Activated naive CD4-positive, alpha-beta T cell (primary cell): Measurements from ENCODE around the gene SCO2.
"Not testable (repeated sequence)": the region's sequence is repeated elsewhere in the genome, so short reads cannot be mapped to it uniquely, and the experiment has no call there.

ENCODE experiments used
- DNase-seq, 4 experiments: peaks; one replicate each; lab custom pipeline; 2025; lab: John Stamatoyannopoulos, UW

Gene SCO2

DNA sequence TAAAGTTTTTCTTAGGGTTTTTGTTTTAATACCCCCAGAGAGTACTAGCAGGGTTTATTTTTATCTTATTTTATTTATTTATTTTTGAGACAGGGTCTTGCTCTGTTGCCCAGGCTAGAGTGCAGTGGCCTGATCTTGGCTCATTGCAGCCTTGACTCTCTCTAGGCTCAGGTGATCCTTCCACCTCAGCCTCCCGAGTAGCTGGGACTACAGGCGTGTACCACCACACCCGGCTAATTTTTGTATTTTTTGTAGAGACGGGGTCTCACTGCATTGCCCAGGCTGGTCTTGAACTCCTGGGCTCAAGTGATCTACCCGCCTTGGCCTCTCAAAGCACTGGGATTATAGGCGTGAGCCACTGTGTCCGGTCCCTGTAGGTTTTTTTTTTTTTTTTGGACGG, 5.2 kb downstream of the SCO2 start:
- not testable (repeated sequence) for DNase-seq

DNA sequence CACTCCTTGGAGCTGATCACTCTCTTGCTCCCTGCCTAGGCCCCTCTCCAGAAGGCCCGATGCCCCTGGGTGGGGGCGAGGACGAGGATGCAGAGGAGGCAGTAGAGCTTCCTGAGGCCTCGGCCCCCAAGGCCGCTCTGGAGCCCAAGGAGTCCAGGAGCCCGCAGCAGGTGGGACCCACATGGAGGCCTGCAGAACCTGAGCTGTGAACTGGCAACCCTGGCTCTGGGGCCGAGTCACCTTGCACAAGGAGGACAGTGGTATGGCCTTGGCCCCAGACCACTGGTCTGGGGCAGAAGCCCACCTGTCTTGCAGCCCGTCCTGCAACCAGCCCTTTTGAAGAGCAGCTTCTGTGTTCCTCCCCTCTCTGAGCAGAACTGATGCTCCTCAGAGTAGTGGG, 6.2 kb downstream of the SCO2 start:
- no peak for DNase-seq

DNA sequence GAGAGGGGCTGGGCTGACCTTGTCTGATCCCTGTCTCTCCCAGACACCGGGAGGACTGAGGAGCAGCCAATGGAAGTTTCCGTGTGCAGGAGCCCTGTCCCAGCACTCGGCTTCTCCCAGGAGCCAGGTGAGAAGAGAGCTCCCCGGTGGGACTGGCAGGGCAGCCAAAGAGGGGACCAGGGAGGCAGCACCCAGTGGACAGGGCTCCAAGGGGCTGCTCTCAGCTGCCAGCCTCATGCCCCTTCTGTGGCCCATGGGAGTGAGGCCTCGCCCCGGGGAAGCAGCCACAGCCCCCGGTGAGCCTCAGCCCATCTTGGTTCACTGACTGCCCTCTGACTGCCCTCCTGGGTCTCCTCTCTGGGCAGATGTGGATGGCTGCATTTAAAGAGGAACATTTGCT, 6.8 kb downstream of the SCO2 start:
- DNase-seq: no peak

DNA sequence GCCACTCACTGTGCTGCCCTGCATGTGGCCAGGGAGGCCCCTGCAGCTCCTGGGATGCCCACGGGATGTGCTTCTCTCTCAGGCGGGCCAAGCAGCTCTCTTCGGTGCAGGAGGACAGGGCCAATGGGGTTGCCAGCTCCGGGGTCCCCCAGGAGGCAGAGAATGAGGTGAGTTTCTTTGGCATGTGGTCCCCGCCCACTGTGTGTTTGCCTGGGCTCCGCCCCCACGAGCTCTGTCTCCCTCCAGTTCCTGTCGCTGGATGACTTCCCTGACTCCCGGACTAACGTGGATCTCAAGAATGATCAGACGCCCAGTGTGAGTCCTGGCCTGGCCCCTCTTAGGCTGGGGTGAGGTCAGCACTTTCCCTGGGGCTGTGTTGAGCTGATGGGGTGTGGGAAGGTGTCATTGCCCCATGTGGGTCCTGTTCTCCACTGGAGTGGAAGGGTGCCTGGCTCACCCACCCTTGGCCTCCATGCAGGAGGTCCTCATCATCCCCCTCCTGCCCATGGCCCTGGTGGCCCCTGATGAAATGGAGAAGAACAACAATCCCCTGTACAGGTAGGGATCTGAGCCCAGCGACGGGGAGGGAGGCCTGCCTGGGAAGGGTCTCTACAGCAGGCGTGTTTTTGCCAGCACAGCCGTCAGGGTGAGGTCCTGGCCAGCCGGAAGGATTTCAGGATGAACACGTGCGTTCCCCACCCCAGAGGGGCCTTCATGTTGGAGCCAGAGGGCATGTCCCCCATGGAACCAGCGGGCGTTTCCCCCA, 7.7 kb downstream of the SCO2 start:
- no peak for DNase-seq

DNA sequence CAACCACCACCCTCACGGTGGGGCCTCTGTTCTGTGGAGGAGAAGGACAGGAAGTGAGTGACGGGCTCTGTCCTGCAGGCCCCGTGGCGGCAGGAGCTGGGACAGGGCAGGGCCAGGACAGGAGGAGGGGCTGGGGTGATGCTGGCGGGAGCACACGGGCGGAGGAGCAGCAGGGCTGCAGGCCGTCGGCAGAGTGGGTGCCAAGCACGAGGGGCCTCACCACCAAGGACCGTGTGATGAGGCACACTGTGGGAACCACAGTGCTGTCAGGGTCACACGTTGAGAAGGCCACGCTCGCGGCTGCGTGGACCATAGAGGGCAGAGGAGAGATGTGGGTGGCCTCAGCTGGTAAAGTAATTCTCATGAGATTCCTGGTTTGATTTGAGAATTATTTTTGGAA, 8.5 kb downstream of the SCO2 start:
- DNase-seq: no peak

DNA sequence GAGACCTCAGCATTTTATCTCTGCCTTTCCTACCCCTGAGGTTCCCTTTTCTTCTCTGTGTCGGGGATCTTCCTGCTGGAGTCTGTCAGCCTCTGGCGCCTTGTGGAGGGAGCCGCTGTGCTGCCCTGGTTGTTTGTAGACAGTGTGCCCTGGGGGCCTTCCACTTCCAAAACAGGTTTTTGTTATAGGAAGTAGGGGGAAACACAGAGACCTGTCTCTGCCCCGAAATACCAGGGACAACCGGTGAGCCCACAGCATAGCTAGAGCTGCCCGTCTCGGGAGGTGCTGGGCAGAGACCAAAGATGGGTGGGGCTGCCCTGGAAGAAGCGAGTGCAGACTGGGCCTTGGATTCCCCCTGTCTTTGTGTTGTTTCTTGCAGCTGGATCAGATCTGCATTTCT, 9.3 kb downstream of the SCO2 start:
- DNase-seq: no peak

DNA sequence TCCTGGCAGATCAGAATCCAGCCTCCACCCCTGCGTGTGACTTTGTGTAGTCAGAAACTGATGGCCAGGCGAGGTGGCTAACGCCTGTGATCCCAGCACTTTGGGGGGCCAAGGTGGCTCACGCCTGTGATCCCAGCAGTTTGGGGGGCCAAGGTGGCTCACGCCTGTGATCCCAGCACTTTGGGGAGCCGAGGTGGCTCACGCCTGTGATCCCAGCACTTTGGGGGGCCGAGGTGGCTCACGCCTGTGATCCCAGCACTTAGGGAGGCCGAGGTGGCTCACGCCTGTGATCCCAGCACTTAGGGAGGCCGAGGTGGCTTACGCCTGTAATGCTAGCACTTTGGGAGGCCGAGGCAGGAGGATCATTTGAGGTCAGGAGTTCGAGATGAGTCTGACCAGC, 12.2 kb downstream of the SCO2 start:
- DNase-seq: no peak

DNA sequence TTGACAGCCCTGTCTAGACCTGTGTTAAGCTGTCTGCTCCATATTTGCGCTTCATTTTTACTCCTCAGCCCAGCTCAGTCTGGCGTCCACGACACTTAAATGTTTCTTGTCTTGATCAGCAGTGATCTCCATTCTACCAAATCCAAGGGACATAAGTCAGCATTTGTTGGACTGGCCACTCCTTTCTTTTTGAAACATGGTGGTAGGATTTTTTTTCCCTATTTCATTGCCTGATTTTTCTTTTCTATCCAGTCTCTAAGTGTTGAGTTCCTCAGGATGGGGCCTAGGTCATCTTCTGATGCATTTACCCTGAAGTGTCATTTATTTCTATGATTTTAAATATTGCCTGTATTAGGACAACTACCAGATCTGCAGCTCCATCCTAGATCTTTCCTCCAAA, 16.5 kb downstream of the SCO2 start:
- DNase-seq: no peak

DNA sequence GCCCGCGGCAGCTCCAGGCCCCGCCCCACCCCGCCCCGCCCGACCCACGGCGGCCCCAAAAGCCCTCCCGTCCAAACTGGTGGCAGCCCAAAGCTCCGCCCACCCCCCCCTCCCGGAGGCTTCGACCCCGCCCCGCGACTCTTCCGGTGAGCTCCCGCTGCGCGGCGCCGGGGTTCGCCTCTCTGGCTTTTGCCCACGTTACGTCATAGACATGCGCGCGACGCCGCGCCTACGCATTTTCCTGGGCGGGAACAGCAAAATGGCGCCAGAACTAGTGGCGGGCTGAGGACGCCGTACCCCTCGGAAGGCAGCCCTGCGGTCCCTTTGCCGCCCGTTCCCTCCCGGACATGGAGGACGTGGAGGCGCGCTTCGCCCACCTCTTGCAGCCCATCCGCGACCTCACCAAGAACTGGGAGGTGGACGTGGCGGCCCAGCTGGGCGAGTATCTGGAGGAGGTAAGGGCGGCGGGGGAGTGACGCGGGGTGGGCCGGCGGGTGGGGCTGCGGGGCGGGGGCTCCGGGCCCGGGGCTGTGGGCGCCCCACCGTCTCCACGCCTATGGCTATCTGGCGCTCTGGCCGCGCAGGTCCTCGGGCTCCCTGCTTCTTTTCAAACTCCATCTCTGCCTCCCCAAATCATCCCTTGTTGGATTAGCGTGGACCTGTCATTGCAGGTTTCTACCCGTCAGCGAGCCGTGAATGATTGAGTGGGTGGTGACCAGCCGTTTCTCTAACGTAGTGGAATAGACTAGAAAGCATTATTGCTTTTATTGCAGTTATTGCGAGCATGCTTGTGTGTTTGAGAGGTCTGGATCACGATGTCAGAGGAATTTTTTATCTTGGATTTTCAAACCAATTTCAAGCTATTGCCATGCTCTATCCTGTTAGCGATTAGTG, 17.2 kb downstream of the SCO2 start, which contains the start of gene NCAPH2:
Gene NCAPH2 (plus strand): TSS at position 234 of the 894 bp plus-strand sequence. CDS start 114 bp downstream, at position 348.
- peak in 3 of 4 experiments; percentile 100 for DNase-seq

DNA sequence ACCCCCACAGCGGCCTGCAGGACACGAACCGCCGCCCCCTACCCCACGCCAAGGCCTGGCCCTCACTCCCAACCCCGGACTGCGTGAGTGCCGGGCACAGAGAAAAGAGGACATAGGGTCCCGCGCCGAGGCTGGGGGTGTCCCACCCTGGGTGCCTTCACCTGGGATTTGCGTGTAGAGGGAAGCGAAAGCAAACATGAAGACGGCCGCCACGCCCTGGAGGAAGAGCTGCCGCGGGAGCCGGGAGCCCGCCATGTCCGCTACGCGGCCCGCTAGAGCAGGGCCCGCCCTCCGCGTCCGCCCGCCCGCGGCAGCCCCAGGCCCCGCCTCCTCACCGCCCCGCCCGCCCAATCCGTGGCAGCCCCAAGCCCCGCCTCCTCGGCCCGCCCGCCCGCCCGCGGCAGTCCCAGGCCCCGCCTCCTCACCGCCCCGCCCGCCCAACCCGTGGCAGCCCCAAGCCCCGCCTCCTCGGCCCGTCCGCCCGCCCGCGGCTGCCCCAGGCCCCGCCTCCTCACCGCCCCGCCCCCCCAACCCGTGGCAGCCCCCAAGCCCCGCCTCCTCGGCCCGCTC, 17.9 kb downstream of the SCO2 start, which contains the start of gene LMF2:
Gene LMF2 (minus strand): TSS at position 282 of the 570 bp plus-strand sequence. CDS start 27 bp downstream, at position 255.
- DNase-seq: peak; percentile 100

DNA sequence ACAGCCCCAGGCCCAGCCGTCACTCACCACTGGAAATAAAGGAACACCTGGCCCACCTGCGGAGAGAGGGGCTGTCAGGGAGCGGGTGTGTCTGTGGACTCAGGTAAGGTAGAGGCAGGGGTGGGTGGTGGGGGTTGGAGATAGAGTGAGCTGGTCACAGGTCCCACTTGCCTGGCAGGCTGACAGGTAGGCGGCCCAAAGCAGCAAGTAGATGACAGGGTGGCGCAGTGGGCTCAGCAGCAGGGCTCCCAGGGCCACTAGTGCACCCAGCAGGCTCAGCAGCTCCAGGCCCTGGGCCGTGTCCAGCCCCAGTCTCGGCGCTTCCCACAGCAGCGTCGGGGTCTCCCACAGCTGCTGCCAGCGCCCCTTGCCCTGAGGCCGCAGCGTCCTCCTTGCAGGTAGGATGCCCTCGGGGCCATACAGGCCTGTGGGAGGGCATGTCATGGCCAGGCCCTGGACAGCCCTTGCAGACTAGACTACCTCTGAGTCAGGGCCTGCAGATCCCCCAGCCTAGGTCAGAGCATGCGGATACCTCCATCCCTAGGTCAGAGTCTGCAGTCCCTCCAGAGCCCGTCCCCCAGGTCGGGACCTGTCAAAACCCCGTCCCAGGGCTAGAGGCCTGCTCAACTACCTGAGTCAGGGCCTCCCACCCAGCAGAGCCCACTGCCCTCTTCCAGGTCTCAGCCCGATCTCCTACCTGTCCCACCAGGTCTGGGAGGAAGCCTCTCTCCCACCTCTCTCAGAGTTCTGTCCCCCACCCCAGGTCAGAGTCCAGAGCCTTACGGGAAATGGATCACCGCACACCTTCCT, 18.6 kb downstream of the SCO2 start:
- DNase-seq: no peak

DNA sequence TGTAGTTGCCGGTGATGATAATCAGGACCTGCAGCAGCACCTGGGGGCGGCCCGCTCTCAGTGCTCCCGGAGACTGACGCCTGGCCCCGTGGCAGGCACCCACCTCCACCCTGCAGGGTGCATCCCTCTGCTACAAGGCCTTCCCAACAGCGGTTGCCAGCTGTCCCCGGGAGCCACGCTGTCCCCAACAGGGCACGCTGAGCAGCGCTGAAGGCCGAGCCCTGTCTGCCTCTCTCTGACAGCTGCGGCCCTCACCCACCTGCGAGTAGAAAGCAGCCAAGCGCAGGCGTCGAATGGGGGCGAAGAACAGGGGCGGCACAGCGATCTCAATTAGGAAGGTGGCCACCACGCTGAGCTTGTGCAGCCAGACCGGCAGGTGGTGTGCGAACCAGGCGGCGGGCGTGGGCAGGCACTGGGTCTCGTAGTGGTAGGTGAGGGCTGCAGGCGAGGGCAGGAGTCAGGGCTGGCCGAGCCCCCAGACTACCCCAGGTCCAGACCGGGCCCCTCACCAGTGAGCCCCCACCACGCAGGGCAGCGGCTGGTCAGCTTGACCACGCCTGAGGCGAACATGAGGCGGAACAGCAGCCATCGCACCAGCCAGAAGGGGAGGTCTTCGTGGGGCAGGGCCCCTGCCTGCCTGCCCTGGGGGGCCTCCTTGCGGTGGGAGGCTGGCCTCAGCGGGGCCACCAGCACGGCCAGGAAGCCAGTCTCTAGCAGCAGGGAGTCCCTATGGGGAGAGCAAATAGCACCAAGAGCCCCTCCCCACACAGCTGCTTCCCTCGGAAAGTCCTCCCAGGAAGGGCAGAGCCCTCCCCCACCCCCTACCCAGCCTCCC, 19.4 kb downstream of the SCO2 start:
- DNase-seq: no peak

DNA sequence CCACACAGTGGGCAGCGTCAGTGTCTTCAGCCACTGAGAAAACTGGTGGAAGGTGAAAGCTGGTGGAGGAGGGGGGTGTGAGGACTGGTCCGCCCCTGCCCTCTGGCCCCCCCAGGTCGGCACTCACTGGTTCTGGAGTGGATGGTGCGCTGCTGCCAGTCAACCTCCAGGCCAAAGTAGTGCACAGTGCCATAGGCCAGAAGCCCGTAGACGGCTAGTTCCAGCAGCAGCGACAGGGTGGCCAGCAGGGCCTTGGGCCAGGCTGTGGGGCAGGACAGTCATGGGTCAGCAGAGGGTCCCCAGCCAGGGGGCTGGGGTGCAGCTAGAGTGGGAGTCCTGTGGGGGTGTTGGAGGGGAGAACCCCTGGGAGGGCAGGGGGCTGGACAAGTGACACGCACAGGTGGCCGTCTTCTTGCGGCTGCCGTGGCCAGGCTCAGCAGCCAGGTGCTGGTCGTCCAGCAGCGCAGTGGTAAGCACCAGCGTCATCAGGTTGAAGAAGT, 20.1 kb downstream of the SCO2 start:
- no peak for DNase-seq

DNA sequence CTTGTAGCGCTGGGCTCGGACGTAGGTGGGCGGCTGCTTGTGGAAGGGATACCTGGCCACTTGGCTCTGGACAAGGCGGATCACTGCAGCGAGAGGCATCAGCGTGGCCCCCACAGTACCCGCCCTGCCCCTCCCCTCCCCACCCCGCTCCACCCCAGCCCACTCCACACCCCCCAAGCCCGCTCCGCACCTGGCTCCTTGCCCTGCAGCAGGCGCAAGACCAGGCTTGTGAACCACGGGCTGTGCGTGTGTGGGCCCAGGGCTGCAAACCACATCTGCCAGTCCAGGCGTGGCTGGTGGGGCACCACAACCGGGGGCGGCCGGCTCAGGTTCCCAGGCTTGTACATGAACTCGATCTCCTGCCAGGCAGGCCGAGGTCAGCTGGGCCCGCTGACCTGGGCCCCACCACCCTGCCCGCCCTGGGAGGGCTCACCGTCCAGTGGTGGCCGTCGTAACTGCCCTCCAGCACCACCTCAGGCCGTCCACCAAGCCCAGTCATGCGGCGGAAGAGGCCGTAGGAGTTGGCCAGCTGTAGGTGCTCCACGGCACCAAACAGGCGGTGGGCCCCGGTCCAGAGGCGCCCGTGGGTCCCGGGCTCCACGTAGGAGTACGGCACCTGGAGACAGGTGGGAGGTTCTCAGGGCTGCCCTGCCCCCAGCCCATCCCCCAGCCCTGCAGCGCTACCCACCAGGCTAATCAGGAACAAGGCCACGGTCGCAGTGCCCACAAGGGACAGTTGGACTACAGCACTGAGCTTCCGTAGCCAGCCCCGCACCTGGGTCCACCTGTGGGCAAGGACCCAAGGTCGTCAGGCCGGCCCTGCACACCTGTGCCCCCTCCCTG, 20.8 kb downstream of the SCO2 start:
- DNase-seq: no peak

DNA sequence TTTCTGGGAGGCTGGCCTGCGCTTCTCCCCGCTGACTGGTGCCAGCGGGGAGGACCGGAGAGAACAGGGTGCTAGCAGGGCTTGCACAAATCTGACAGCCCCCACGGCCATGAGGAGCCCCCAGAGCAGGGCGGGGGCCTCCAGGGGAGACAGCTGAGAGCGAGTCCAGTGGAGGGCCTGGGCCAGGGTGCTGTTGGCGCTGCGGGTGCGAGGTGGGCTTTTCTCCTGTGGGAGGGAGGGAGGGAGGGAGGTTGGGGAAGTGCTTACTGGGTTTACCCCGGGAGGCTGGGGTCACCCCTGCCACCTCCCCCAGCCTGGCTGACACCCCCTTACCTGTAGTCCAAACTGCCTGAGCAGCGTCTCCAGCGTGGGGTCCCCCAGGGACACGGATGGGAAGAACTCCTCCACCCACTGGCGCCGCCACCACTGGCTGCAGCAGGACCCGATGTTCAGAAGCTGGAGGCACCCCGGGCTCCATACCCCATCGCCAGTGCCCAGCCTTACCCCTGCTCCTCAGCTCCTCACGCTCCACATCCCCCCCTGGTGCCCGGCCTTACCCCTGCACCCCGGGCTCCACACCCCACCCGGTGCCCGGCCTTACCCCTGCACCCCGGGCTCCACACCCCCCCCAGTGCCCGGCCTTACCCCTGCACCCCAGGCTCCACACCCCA, 21.8 kb downstream of the SCO2 start:
- no peak for DNase-seq

DNA sequence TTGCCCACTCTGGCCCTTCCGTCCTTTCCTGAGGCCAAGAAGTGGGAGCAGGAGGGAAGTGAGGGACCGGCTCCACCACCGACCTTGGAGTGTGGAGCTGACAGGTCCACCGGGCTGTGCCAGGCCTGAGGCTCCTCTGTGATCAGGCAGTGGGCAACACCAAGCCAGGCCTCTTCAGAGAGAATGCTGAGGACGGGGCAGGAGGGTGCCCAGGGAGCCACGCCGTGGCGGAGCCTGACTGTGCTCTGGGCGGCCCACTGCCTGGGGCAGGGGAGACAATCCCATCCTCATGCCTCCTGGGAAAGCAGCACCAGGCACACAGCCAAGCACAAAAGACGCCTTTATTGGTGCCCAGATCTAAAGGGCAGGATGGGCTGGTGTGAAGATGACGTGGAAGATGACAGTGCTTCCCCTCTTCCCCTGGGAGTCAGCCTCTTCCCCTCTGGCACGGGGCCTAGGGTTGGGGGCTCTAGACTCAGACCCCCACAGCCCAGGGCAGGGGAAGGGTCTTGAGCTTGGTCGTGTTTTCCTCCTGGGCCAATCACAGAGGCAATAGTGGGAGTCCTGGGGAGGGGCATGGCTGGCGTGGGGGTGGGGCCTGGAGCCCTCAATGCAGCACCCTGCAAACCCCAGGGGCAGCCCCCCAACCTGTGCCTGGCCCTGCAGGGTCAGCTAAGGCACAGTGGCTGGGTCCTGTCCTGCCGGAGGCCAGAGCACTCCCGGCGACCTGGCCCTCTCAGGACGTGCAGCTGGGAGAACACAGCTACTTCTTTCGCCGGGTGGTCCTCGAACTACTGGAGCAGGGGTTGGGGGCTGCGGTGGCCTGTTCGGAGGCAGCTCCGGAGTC, 22.5 kb downstream of the SCO2 start:
- DNase-seq: no peak

DNA sequence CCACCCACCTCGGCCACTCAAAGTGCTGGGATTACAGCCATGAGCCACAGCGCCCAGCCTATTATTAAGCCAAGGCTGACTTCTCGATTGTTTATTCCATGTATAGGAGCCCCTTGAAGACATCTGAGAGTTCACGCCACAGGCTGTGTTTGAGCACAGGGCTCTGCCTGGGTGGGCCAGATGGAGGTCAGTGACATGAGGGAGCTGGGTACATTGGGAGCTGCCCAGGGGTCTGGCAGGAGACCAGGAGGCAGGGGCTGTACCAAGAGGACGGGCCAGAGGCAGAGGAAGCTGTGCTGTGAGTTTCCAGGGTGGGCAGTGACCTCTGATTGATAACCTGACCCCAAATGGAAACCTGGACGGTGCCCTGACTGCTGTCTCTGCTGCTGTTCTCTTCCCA, 23.3 kb downstream of the SCO2 start:
- no peak for DNase-seq

DNA sequence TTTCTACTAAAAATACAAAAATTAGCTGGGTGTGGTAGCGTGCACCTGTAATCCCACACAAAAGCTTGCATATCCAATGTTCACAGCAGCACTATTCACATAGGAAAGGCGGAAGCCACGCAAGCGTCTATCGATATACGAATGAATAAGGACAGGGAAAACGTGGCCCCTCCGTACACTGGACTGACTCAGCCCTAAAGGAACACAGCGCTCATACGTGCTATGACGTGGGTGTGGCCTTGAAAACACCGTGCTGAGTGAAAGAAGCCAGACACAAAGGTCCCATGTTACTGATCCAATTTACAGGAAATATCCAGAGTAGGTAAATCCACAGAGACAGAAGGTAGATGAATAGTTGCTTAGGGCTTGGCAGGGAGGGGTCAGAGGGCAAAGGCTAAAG, 24.9 kb downstream of the SCO2 start:
- no peak for DNase-seq
